Coronary artery (tissue), 2 donors: ENCODE data around the gene LAMC3.

Source experiments
- DNase-seq: peaks from one replicate; pipeline ENCODE4 v3.0.0-alpha.2; 2017; ENCODE audit warnings: low spot score
- H3K27ac ChIP-seq, 2 donors: fragments of 200-600 bp; sonication (generic); one replicate each; pipeline ENCODE4 v1.5.1; 2016 to 2019
- H3K4me3 ChIP-seq: fragments of 200-600 bp; sonication (generic); 2 replicates; pipeline ENCODE4 v1.5.1; 2016; ENCODE audit warnings: mild to moderate bottlenecking, moderate library complexity
- CTCF ChIP-seq: fragments of 200-600 bp; sonication (generic); IDR thresholded peaks from one replicate; pipeline ENCODE4 v1.5.1; 2019; ENCODE audit warnings: antibody characterized with exemption

LAMC3 gene

DNA sequence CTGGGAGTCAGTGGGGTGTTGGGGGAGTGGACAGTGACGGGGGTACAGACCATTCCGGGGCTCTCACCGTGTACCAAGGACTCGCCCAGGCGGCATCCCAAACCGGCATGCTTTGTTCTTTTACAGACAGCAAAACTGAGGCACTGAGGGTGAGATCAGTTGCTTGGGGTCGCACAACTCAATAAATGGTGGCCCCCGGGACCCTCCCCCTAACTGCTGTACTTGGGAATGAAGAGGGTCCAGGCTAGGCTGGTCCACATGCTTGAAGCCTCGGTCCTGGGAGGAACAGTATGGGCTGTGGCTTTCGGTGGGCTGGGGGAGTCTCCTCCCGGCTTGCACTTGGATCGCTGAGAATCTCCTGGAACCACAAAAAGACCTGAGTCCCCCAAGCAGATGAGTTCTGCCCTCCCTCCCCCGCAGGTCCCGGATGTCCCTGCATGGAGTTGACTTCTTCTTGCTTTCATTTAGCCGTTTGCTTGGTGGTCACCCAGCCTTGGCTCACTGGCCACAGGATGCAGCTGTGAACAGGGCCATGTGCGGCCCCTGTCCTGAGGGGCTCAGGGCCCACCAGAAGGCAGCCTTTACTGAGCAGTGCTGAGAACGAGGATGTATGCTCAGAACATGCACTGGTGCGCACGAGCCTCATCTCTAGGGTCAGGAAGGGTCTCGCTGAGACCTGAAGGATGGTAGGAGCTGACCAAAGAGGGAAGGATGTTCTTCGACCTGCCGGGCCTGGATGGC, 4.2 kb downstream of the LAMC3 start:
- DNase-seq = no peak
- no peak for TF ChIP-seq CTCF
- no peak overlapping the region for H3K27ac ChIP-seq
- H3K4me3 ChIP-seq = no peak overlapping the region

DNA sequence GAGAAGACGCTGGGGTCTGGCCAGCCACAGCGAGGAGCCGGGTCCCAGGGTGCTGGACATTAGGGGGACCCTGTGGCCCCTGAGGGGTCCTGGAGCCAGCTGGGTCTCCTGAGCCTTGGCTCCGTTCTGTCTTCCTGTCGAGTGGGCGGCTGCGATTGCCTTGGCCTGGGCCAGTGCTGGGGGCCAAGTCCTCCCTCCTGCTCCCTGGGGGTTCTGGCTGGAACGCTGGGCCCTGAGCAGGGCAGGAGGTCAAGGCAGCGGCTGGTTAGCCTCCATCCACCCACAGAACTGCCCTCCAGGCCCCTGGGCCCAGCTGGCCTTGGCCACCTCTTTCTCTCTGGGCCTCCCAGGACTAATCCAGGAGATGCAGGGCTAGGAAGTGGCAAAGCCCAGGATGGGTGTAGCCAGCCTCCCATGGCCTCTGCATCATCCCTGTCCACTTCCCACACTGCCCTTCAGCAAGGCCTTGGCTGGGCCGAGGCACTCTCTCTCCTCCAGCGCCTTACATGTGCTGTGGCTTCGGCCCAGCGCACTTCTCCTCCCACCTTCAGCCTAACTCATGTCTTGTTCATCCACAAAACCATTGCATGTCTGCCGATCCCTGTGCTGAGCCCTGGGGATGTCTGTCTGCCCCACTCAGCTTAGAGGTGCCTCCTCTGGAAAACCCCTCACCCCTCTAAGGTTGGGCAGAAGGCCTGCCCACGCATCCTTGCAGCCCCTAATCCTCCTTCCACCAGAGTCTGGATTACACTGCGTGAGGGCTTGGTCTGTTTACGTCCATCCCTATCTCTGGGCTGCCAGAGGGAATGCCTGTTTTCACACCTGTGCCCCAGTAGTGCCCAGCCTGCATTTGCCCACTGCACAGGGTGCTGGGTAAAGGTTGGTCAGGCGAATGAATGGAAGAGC, 5.0 kb downstream of the LAMC3 start:
- TF ChIP-seq CTCF = no peak
- no peak for DNase-seq
- Histone ChIP-seq H3K27ac (no peak overlapping the region), H3K4me3 (no peak overlapping the region)

DNA sequence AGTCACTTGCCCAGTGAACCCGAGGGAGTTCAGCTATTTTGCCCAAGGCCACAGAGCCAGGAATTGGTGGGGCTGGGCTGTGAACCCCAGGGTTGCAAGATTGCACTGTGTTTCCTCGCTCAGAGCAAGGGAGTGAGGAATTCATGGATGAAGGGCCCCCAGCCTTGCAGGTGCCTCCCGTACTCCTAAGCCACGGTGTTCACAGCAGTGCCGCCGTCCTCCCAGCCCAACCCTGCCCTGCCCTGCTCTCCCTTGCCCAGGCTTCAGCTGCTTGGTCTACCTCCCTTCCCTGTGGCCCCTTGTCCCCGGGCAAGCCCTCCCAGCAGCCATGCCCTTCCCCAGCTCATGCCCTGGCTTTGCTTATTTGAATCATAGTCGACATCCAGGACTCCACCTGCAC, 6.1 kb downstream of the LAMC3 start:
- Histone ChIP-seq H3K27ac (no peak overlapping the region), H3K4me3 (no peak overlapping the region)
- no peak for DNase-seq
- no peak for TF ChIP-seq CTCF

GRCh38 chr9:131015876-131016397, 7.0 kb downstream of the LAMC3 start:
- TF ChIP-seq CTCF = no peak
- no peak for DNase-seq
- Histone ChIP-seq H3K27ac (no peak overlapping the region), H3K4me3 (no peak overlapping the region)

DNA sequence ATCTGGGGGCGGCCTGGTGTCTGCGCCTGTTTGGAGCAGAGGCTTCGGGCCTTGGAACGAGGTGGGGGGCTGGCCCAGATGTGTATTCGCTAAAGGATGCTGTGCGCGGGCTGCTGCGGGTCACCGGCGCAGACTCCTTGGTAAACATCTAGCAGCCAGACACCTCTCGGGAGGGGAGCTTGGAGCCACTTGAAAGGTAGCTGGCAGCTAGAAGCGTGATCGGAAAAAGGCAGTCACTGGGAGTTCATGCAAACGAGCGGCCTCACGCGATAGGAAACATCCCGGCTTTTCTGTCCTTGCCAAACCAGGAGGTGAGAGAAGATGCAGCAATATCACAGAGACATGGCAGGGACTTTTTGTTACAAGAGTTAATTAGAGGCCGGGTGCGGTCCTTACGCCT, 8.1 kb downstream of the LAMC3 start:
- TF ChIP-seq CTCF = no peak
- DNase-seq = no peak
- no peak overlapping the region for H3K27ac ChIP-seq
- no peak overlapping the region for H3K4me3 ChIP-seq

- no peak for DNase-seq
- Histone ChIP-seq H3K27ac (no peak overlapping the region), H3K4me3 (no peak overlapping the region)
- no peak for TF ChIP-seq CTCF
These were observed 9.6 kb downstream of the LAMC3 start for GRCh38 chr9:131018621-131019020.
